A204.1 (cell line): ENCODE measurements around the gene FHL3.

ENCODE experiments used
- FAIRE-seq: peaks from 2 replicates; lab custom pipeline; 2012; peaks lifted over from hg19 to GRCh38; lab: Jason Lieb, UNC

Gene FHL3, protein sequence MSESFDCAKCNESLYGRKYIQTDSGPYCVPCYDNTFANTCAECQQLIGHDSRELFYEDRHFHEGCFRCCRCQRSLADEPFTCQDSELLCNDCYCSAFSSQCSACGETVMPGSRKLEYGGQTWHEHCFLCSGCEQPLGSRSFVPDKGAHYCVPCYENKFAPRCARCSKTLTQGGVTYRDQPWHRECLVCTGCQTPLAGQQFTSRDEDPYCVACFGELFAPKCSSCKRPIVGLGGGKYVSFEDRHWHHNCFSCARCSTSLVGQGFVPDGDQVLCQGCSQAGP

DNA sequence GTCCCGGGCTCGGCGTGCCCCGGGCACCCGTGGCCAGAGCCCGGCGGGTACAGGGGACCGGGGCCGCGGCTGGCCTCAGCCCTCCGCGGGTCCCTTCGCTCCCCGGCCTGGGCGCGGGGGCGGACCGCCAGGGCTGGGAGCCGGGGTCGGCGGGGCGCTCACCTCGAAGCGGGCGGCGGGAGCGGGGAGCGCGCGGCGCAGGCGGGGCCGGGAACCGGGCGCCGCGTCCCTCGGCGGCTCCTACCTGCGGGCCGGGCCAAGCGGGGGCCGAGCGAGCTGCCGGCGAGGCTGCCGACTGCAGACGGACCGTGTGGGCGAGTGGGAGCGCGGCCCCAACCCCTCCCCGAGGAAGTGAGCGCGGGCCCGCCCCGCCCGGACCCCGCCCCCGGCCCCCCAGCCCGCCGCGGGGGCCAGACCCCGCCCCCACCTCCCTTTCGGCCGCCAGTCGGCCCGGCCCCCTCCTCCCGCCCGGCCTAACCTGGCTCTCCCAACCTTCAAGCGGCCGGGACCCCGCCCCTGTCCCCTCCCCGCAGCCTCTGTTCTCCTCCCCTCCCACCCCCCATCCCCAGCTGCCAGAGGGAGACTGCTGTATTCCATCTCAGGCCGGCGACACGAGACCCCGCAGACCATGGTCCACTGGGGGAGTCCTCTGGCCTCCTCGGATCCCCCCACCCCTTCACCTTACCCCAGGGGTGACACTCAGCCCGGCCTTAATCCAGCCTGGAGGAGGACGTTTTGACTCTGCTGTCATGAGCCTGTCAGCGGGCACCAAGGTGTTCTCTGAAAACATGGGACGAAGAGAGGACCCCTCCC lies at the start of gene FHL3:
Gene FHL3, minus strand, starts transcription at position 320 of the 813 bp plus-strand sequence. CDS start 6,102 bp downstream, outside the sequence.
- no peak for FAIRE-seq

DNA sequence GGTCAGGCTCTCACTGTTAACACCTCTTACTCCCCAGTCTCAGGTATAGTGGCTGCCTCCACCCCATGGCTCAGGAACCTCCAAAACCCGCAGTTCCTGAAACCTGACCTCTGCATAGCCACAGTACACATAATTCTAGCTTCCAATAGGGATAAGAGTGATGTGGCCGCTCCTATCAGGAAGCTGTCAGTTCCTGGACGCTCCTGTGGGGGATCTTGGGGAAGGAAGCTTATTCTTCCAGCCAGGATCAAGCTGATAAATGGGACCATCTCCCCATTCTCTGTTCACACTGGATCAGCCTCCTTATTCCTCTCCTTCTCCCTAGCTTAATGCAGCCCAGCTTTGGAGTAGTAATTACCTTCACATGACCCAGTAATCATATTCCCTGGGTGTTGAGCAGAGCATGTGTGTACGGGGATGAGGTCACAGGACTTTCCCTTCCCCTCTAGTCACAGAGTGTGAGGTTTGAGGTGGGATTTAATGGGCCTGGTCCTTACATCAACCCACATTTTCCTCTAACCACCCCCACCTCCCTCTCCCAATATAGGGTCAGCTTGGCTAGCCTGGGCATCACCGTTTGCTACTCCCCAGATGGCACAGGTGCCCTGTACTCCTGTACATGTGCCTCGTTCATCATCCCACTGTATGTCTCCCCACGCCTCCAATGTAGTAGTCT lies 48.2 kb upstream of the FHL3 start:
- FAIRE-seq = no peak

DNA sequence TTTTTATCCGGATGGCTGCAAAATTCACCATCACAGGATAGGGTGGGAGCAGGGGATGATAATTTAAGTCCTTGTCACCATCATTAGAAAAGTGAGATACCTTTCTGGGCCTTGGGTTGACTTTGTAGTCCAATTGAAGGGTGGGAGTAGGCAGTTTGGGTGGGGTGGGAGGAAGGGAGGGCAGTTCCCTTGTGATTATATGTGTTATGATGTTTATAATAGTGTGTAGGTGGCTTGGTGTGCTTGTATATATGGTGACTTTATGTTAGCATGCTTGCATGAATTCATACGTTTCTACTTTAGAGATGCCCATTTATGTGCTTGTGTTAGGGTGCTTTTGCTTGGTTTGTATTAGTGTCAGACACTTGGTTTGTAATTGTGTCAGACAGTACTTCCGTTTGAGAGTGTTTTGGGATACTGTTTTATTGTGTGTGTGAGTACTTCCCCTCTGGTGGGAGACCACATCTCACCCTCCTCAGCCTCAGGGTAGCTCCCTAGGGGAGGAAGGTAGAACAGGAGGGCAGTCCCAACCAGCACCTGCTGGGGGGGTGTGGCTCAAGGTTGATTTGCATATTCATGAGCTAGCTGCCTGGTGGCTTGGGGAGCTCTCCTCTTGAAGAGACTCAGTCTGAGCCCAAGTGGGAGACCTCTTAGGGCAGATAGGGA lies 47.6 kb upstream of the FHL3 start:
- FAIRE-seq = no peak

DNA sequence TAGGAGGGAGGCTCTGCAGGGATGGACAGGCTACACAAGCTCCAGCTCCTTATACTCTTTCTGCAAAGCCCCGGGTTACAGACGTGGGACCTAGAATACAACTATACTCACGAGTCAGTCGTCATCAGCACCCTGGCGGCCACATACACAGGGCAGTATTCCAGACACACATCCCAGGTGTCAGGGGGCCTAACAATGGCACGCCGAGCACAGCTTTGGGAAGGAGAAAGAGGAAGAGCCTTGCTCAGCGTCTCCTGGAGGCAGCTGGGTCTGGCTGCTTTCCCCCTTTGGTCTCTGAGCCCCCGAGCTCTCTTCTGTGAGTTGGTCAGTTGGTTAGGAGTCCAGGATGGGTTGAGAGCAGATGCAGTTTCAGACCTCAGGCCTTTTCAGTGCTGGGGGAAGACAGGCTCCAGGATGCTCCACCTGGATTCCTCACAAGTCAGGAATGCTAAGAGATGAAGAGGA lies 45.8 kb upstream of the FHL3 start:
- no peak for FAIRE-seq

DNA sequence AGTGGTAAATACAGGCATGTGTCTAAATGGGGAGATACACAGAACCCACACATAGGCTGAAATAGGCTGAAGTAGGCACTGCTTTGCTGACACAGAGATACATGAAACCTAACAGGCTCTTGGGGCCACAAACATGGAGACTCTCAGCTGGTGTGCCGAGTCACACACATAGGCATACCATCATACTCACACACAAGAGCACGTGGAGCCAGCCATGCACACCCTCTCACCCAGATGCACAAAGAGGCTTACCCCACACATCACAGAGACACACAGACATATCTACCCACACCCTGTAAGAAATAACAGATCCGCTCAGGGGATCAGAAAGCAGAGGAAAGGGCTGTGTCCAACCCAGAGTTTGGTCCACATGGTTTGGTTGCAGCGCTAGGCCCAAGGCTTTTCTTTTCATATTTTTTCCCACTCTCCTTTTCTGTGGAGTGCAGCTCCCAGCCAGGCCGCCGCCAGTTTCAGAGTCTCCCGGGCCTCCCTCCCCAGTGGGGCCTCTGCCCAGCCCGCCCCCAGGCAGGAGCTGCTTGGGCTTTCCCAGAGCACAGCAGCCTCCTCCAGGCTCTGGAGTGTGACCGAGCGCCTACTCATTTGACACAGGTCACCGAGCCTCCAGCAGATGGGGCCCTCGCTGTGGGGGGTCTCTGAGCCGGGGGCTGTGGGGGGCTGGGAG lies 45.2 kb upstream of the FHL3 start:
- no peak for FAIRE-seq

DNA sequence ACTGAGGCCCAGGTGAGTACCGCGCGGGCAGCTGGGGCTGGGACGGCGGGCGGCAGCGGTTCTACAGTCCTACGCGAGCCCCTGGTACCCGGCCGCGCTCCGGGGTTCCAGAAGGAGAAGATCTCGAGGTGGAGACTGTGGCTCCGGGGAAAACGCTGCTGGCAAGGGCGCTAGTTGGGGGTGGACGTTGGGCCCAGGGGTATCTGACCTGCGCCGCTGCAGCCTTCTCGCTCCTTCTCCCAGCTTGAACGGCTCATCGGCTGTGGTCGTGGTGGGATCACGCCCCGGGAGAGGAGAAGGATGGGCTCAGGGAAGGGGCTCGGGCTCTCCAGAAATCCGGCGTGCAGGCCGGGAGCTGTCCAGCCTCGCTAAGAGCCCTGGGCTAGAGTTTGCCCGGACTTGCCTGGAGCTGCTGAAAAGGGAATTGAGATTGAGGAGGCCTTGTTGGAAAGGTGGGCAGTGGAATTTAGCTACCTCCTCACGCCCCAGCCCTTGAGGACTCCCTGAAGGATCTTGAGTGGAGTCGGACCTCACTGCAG lies 42.4 kb upstream of the FHL3 start:
- no peak for FAIRE-seq

DNA sequence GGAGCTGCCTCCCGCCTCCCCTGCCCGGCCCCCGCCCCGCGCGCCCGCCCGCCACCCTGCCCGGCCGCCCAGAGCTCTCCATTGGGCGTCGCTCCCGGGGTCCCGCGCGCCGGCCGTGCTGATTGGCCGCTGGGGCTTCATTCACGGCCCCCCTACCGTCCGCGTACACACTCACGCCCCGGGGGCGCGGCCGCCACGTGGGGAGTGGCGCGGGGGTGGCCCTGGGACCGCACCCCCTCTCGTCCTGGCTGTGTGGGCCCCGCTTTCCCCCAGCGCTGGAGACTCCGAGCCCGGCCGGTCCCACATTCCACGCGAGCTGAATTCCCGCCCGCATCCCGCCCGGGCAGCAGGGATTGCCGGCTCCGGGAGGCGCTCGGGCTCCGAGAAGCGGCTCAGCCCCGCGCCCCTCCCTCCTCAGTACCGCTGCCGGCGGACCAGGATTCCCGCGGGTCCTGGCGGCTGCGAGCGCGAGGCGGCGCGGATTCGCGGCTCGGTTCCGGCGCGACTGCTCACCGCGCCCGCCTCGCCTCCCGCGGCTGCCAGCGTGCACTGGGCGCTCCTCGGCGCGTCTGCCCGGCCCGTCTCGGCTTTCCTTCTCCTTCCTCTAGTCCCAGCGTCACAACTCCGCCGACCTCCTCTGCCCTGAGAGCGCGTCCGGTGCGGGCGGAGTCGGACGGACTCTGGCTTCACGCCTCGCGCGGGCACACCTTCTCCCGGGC lies 41.7 kb upstream of the FHL3 start:
- no peak for FAIRE-seq

DNA sequence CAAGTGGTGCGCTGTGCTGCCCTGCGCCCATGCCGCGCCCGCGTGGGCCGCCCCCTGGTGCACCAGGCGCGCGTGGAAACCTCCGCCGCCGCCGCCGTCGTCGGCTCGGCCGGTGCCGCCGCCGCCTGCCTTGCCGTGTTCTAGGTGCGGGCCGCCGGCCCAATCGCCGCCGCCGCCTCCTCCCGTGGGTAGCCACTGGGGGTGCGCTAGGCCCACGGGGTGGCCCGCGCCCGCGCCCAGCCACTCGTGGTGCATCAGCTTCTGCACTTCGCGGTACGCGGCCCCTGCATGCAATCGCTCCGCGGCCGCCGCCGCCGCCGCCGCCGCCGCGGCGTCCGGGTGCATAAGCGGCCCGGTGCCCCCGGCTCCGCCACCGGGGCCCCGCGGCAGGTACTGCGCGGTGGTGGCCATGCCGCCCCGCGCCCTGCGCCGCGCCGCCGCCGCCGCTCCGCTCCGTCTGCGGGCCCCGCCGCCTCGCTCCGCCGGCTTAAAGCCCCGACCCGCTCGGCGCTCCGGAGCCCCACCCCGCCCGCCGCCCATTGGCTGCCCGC lies 41.1 kb upstream of the FHL3 start, which contains the start of gene POU3F1:
Gene POU3F1, minus strand, starts transcription at position 461 of the 551 bp plus-strand sequence. Its CDS starts 50 bp downstream, at position 411.
- no peak for FAIRE-seq

DNA sequence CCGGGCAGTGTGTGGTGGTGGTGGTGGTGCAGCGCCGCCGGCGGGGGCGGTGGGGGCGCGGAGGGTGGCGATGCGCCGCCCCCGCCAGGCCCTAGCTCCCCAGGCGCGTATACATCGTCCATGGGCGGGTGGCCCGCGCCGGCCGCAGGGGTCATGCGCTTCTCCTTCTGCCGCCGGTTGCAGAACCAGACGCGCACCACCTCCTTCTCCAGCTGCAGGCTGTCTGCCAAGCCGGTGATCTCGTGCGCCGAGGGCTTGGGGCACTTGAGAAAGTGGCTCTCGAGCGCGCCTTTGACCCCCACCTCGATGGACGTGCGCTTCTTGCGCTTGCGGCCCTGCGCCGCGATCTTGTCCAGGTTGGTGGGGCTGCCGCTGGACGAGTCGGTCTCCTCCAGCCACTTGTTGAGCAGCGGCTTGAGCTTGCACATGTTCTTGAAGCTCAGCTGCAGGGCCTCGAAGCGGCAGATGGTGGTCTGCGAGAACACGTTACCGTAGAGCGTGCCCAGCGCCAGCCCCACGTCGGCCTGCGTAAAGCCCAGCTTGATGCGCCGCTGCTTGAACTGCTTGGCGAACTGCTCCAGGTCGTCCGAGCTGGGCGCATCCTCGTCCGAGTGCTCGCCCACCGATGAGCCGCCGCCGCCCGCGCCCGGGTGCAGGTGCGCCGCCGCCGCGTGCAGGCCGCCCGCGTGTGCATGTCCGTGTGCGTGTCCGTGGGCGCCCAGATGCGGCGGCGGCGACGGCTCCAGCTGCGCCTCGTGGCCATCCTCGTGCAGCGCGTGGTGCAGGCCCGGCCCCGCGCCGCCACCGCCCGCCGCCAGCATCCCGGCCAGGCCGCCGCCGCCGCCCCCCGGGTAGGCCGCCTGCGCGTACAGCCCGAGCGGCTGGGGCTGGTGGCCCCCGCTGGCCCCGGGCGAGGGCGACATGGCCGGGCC lies 40.4 kb upstream of the FHL3 start:
- no peak for FAIRE-seq

DNA sequence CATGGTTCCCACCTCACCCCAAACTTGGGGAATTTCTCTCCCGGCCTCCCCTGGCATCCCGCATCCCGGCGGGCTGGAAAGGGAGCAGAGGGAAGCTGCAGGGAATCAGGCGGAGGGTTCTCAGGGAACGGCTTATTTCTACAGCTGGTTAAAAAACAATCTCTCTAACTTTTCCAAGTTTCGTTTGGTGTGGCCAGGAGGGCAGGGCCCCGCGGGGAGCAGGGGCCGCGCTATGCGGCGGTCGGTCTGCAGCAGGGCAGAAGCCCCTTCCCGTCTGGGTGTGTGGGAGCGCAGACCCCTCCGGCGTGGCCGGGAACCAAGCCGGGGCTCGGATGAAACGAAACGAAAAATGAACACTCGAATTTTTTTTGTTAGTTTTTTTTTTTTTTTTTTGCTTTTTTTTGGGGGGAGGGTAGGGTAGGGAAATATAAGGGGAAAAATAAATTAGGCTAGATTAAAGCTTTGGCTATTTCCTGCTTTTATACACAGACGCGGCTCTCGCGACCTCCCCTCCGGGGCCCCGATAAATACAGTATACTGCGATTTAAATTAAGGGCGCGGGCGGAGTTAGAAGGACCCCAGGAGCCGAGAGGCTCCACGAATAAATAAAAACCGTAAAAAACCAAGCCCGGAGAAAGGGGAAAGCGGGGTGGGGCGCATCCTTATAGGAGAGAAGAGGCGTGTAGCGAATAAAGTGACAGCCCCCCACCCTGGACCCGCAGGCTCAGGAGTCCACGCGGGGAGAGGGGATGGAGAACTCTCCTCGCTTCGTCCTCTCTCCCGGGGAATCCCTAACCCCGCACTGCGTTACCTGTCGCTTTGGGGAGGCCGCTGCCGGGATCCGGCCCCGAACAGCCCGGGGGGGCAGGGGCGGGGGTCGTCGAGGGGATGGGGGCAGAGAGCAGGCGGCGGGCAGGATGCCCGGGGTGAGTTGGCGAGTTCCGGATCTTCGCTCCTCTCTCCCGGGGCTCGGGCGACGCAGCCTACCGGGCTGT lies 39.2 kb upstream of the FHL3 start:
- FAIRE-seq = no peak

DNA sequence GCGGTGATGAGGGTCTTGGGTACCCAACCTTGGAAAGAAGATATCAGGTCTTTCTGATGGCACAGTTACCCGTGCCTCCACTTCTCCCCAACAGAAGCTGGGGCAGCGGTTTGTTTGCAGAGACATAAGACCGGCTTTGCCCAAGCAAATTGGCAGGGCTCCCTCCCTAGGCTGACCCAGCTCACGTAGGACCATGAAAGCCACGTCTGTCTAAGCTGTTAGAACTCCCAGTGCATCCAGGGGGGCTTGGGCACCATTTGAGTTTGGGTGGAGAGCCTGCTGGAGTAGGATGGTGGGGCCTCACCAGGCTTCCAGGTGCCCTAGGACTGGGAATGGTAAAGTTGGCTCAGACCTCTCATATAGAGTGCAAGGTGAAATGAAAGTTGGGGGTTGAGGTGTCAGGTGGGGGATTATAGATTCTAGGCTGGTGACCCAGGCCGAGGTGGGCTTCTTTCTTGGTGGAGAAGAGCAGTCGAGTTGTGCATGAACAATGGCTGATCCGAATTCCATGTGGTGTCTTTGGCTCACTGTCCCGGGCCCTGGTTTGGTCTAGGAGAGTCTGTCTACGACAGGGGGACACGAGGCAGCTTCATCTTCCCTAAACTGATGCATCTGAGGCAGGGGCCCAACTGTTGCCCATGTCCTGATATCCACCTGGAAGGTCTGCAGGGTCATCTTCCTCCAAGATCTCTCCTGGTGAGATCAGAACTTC lies 37.9 kb upstream of the FHL3 start:
- no peak for FAIRE-seq

DNA sequence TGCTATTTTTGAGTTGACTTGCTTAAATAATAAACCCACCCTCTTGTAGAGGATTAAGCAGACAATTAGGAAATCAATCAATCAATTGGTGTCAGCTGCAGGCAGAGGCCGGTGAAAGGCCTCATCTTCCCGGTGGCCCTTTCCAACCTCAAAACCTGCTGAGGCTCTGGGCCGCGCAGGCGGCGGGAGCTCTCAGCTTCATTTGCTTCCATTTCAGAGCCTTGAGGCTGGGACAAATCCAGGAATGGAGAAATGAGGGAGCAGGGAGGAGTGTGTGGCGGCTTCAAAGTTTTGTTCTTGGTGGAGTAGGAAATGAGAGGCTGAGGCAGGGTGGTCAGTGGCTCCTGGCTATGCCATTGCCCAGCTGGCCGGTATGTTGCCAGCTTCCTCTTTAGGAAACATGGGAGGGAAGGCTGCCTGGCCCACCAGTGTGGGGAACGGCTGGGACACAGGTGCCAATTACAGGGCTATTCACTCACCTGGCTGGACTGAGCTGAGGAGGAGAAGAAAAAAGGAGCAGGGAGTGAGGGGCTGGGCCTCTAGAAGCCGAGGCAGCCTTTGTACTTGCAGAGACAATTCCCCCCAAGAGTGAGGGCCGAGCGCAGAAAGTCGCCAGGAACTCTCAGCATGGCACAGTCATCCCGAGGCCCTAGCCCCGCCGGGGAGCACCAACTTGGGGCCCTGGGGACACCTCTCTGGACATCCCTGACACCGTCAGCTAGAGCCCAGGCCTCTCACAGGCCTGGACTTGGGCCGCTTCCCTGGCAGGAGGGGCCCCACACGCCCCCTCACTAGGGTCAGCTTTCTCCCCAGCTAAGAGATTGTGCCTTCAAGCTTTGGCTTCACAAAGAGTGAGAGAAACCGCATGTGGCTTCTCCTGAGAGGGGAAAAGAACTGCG lies 36.9 kb upstream of the FHL3 start:
- no peak for FAIRE-seq

DNA sequence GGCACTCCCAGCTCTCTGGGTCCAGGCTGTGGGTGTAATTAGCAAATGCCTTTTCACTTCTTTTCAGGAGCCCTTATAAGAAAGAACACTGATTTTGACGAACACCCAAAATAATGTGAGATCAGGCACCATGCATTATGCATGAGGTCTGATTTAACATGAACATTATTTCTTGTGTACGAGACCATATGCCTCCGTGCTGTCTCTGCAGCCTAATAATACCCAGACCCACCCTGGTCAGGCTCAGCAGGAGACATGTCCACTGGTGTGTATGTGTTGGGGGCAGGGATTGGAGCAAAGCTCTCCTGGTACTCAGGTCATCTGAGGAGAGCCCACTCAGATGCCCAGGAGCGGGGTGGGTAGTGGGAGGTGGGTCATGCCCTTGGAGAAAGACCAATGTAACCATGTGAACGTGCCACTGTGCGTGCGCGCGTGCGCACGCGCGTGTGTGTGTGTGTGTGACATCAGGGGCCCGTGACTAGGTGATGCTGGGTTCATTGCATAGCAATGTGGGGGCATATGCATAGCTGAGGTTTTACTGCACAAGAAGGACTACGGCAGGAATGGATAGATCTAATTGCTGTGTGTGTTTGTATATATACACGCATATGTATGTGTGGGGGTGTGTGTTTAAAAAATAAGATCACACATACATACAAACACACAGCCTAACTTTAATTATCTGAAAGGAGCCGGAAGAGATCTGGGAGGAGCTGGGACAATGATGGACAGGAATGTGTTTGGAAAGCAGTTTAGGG lies 34.2 kb upstream of the FHL3 start:
- no peak for FAIRE-seq

DNA sequence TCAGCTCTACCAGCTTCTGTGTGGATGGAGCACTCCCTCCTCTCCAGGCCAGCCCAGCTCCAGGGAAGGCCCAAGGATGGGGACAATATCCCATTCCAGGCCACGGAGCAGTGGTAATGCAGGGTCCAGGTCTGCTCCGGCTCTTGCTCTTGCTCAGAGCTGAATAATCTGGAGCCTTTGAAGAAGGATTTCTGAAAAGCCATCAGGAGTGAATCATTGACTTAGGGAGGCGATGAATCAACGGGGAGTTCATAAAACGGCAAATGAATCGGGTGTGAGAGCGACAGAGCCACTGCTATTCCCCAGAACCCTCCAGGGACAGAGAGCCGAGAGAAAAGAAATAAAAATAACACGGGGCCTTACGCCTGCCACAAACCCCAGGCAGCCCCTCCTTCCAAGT lies 33.5 kb upstream of the FHL3 start:
- no peak for FAIRE-seq

DNA sequence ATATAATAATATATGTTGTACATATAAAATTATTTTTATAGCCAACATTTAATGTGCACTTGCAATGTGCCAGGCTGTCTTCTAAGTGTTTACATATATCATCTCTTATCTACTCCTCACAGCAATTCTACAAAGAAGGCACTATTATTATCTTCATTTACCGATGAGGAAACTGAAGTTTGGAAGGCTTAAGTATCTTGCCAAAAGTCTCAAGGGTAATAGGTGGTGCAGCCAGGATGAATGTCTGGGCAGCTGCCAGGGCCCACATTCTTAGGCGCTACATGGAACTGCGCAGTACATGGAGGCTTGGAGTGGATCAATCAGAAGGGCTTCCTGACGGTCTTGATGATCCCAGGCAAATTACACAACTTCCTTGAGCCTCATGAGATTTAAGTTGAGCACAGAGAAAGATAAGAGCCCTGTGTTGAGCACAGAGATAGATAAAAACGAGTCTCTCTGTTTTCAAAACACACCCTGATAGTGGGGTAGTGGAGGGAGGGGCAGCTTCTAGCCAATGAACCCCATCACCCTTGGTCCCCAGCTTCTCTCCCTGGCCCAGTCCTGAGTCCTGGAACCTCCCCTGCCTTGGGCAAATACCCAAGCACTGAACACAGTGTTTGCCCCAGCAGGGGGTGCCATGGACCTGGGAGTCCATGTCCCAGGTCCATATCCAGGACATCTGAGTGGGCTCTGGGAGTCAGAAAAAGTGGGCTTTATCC lies 32.1 kb upstream of the FHL3 start:
- FAIRE-seq = no peak
